Naive thymus-derived CD8-positive, alpha-beta T cell (primary cell): ENCODE measurements around the gene HOXA7. TPM values are rescaled to one million over a fixed set of nuclear protein-coding genes. Genes with fewer than 3 reads are reported as not detected.
A peak's percentile ranks its signal among the peaks of the same experiment; 100 is the strongest.

Experiments
- ATAC-seq, 2 donors: fragments of 150-1000 bp; cut with Tn5 transposase in 1 of 2; sonication (Bioruptor Pico), chemical (Tn5 transposase) in 1 of 2; 1 replicate in 1 of 2; 2 replicates in 1 of 2; pipeline ENCODE4 v1.10.0; 2021; ENCODE audit warnings: mild to moderate bottlenecking in 2 of 2, moderate library complexity in 2 of 2
- POLR2A ChIA-PET: fragments of 350-600 bp; sonication (Branson Sonifier 250); formaldehyde crosslinking; loops from one replicate; lab custom pipeline; 2021; ENCODE audit warnings: antibody characterized with exemption; lab: Charles Lee
- DNase-seq, 10 donors: peaks; one replicate each; pipeline versions ENCODE4 v3.0.0 to v3.0.0-alpha.2; 2020 to 2022
- H3K27ac Mint-ChIP-seq, 10 donors: one replicate each; pipeline ENCODE4 v1.8.0; 2020 to 2022; ENCODE audit warnings: mild to moderate bottlenecking in 10 of 10, mixed read lengths in 10 of 10, moderate library complexity in 4 of 10, inconsistent platforms in 1 of 10
- H3K27me3 Mint-ChIP-seq, 5 donors: one replicate each; pipeline ENCODE4 v1.8.0; 2021 to 2022; ENCODE audit warnings: mixed read lengths in 5 of 5
- H3K36me3 Mint-ChIP-seq, 3 donors: one replicate each; pipeline ENCODE4 v1.8.0; 2020 to 2022; ENCODE audit warnings: mixed read lengths in 3 of 3, mild to moderate bottlenecking in 2 of 3, inconsistent platforms in 1 of 3
- H3K4me1 Mint-ChIP-seq, 4 donors: one replicate each; pipeline ENCODE4 v1.8.0; 2021 to 2022; ENCODE audit warnings: mixed read lengths in 4 of 4
- H3K4me3 Mint-ChIP-seq, 10 donors: one replicate each; pipeline ENCODE4 v1.8.0; 2020 to 2022; ENCODE audit warnings: mild to moderate bottlenecking in 10 of 10, mixed read lengths in 10 of 10, moderate library complexity in 6 of 10, inconsistent platforms in 1 of 10
- H3K9me3 Mint-ChIP-seq, 9 donors: one replicate each; pipeline ENCODE4 v1.8.0; 2020 to 2022; ENCODE audit warnings: mixed read lengths in 9 of 9, mild to moderate bottlenecking in 3 of 9, inconsistent platforms in 1 of 9, moderate library complexity in 1 of 9
- polyA plus RNA-seq, 3 donors: library from polyadenylated mRNA; unstranded; fragments of 300-500 nt; fragmentation: Illumina TruSeq; gene quantifications; one replicate each; pipeline ENCODE4 v1.2.3, GENCODE V29; 2021
- total RNA-seq, 8 experiments: library from RNA in 2 of 8; stranded (reverse) in 2 of 8; gene quantifications; one replicate each; pipeline ENCODE4 v1.2.3 and lab custom pipeline; 2021 to 2026

HOXA7 gene
- total and polyA plus RNA-seq, 5 experiments from 2014 or later, result not detected

DNA sequence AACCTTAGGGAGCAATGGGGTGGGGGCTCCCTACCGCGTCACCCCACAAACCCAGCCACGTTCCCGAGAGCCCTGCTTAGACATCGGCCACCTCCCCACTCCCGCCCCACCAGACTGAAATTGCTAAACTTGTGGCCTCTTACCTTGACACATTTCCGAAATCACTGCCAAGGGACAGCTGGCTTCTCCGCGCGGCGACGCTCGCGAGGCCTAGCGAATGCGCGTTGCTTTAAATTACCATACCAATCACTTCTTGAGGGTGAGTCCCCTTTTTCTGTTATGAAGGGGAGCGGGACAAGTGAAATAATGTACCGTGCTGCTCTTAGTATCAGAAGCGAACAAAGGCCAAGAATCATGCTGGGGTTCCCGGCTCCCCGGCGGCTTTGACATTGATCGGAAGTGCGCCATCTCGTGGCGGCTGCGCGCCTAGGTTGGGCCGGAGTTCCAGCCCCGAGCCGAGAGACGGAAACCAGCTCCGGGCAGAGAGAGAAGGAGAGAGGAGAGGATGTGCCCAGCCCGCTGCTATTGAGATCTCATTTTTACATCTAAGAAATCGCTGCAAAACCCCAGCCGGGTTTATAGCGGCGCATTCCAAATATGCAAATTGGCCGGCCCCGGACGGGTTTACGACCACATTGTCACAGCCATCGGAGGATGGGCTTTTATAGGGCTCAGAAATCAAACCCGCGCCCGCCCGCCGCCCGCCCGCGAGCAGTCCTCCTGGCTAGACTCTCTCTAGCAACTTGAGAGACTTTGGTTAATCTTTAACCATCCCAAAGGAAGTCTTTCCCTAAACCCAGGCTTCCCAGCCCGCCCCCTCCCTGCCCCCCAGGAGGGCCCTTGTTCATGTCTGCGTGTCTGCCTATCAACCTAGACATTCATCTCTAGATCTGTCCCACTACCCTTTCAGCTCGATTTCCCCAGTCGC, 23.3 kb upstream of the HOXA7 start:
- Mint-ChIP-seq H3K9me3 (no peaks in the 10 kb centered on the region), H3K4me3 (peak overlapping the region in 9 of 10 donors; percentile 18 to 88 (median 70)), H3K27ac (peak overlapping the region in 1 of 10 donors; percentile 87), H3K36me3 (peaks cover 0 to 4% (median 1%) of the 10 kb centered on the region in 3 donors), H3K4me1 (peaks cover 10 to 24% (median 19%) of the 10 kb centered on the region in 4 donors), H3K27me3 (peaks cover 41 to 96% (median 65%) of the 10 kb centered on the region in 5 donors)
- ATAC-seq (peak; percentile 76 to 80), DNase-seq (peak in 8 of 10 donors; percentile 40 to 75 (median 59))
- POLR2A ChIA-PET, result interaction anchor here (0.8 kb wide), 1 partner anchor 8 kb away, joined by 3 read pairs; no protein-coding TSS in a partner anchor

DNA sequence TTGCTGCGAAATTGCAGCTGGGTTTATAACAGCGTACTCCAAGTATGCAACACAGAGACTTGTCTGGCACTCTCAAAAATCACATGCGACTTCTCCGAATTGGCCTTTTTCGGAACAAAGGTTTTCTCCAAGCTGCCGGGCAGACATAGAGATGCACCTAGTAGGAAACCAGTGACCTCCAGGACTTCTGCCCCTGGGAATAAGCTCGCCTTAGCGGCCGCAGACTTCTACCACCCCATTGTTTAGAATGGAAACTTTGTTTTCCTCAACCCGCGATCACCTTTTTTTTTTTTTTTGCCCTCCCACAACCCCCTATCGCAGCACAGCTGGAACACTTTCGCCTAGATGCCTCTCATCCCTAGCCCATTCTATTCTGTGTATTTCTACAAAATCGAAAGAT, 22.6 kb upstream of the HOXA7 start:
- Mint-ChIP-seq H3K4me1 (peaks cover 7 to 21% (median 15%) of the 10 kb centered on the region in 4 donors), H3K27me3 (peaks cover 38 to 95% (median 65%) of the 10 kb centered on the region in 5 donors), H3K36me3 (peaks cover 0 to 4% (median 1%) of the 10 kb centered on the region in 3 donors), H3K9me3 (no peaks in the 10 kb centered on the region), H3K27ac (no peak overlapping the region), H3K4me3 (peak overlapping the region in 3 of 10 donors; percentile 8 to 72 (median 72))
- DNase-seq (peak in 1 of 10 donors; percentile 6), ATAC-seq (no peak)
- POLR2A ChIA-PET, result interaction anchor here (0.8 kb wide), 1 partner anchor 9 kb away, joined by 3 read pairs; no protein-coding TSS in a partner anchor

- Mint-ChIP-seq H3K4me3 (no peak overlapping the region), H3K36me3 (peaks cover 0 to 4% (median 1%) of the 10 kb centered on the region in 3 donors), H3K9me3 (no peaks in the 10 kb centered on the region), H3K27ac (no peak overlapping the region), H3K4me1 (peaks cover 7 to 15% (median 12%) of the 10 kb centered on the region in 4 donors), H3K27me3 (peaks cover 38 to 88% (median 61%) of the 10 kb centered on the region in 5 donors)
- POLR2A ChIA-PET, result no interaction called here
- ATAC-seq, result no peak
- DNase-seq, result no peak
These were observed 21.9 kb upstream of the HOXA7 start for GRCh38 chr7:27178366-27178765.

DNA sequence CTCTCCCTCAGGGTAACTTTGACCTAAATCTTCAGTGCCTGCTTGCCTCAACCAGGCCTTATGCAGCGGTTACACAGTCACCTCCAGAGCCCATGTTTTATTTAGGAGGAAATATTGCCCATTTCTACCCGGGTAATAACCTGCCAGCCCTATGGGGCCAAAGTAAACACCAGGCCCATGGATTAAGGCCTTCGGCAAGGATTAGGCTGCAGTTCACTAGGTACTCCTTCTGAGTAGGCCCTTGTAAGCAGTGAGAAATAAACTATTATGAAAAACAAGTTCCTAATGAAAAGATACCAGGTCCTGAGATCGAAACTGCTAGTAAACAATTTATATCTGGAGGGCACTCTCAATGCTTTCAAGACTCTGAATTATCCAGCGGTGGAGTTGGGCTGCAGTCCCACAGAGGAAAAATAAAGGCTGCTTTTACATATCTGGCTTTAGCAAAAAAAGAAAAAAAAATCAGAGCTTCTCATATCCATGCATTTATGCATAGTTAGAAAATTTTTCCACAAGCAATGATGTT, 21.4 kb upstream of the HOXA7 start:
- Mint-ChIP-seq H3K4me1 (peaks cover 7 to 15% (median 12%) of the 10 kb centered on the region in 4 donors), H3K36me3 (peaks cover 0 to 4% (median 1%) of the 10 kb centered on the region in 3 donors), H3K9me3 (no peaks in the 10 kb centered on the region), H3K27ac (no peak overlapping the region), H3K4me3 (no peak overlapping the region), H3K27me3 (peaks cover 38 to 83% (median 58%) of the 10 kb centered on the region in 5 donors)
- POLR2A ChIA-PET, result no interaction called here
- no peak for ATAC-seq
- DNase-seq, result no peak

DNA sequence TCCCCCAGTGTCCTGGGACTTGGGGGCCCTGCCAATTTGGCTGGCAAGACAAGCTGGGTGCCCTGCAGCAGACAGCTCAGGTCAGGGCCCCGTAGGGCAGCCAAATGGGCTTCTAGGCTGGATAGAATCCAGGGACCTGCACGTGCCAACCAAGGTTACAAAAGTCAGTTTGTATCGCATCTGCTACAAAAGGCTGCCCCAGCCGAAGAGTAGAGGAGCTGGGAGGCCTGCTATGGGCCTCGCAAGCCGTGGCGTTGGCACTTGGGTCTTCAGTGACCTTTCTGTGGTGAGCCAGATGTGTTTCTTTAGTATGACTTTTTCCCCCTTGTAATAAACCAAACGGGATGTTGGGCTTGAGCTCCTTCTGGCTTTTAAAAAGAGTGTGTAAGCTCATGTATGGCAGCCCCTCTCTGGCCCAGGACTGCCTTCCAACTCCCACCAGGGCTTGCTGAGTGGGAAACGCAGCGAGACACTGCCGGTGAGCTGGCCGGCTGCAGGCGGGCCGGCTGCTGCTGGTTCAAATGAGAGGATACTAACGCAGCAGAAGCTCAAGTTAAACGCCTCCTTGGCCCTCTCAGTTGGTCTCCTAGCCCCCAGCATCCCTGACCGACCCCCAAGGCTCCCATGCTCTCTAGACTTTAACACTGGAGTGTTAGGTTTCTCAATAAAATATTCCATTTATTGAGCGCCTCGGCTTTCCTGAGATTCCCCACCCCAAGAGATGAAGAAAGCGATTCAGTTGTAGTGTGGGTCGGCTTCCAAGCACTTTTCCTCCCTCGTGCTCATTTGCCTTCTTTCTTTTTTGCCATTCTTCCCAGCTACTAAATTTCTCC, 20.7 kb upstream of the HOXA7 start:
- peaks cover 38 to 83% (median 57%) of the 10 kb centered on the region in 5 donors for H3K27me3 Mint-ChIP-seq
- H3K27ac Mint-ChIP-seq, result no peak overlapping the region
- no peaks in the 10 kb centered on the region for H3K9me3 Mint-ChIP-seq
- peaks cover 0 to 7% (median 1%) of the 10 kb centered on the region in 3 donors for H3K36me3 Mint-ChIP-seq
- H3K4me3 Mint-ChIP-seq, result no peak overlapping the region
- DNase-seq (peak in 2 of 10 donors; percentile 1 to 12), ATAC-seq (no peak)
- POLR2A ChIA-PET, result no interaction called here
- peaks cover 8 to 17% (median 15%) of the 10 kb centered on the region in 4 donors for H3K4me1 Mint-ChIP-seq

DNA sequence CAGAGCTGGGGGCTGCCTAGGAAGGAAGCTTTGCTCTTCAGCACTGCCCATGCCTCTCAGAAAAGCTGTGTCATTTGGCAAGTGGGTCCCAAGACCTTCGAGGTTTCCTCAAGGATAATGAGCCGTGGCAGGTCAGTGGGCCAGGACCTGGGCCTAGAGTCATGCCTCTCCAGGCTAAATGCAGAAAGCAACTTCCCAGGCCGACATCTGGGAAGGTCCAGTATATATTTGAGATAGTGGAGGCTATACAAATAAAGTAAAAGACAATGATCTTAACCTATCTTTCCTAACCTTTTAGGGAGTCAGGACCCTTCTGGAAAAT, 20.0 kb upstream of the HOXA7 start:
- DNase-seq (peak in 1 of 10 donors; percentile 8), ATAC-seq (no peak)
- Mint-ChIP-seq H3K36me3 (peaks cover 1 to 11% (median 3%) of the 10 kb centered on the region in 3 donors), H3K9me3 (peaks cover 0 to 3% (median 0%) of the 10 kb centered on the region in 9 donors), H3K4me1 (peaks cover 13 to 24% (median 22%) of the 10 kb centered on the region in 4 donors), H3K27ac (no peak overlapping the region), H3K4me3 (no peak overlapping the region), H3K27me3 (peaks cover 43 to 87% (median 61%) of the 10 kb centered on the region in 5 donors)
- POLR2A ChIA-PET, result no interaction called here

GRCh38 chr7:27175626-27176523, 19.4 kb upstream of the HOXA7 start:
- Mint-ChIP-seq H3K9me3 (peaks cover 0 to 3% (median 0%) of the 10 kb centered on the region in 9 donors), H3K27ac (no peak overlapping the region), H3K4me1 (peaks cover 13 to 27% (median 24%) of the 10 kb centered on the region in 4 donors), H3K4me3 (no peak overlapping the region), H3K36me3 (peaks cover 1 to 11% (median 3%) of the 10 kb centered on the region in 3 donors), H3K27me3 (peaks cover 46 to 87% (median 64%) of the 10 kb centered on the region in 5 donors)
- peak in 1 of 10 donors; percentile 2 for DNase-seq
- POLR2A ChIA-PET, result interaction anchor here (2.5 kb wide), 1 partner anchor 9 kb away, joined by 12 read pairs; the partner anchor contains the start of gene HOXA11
- no peak for ATAC-seq

- peak overlapping the region in 9 of 10 donors; percentile 43 to 77 (median 64) for H3K4me3 Mint-ChIP-seq
- peaks cover 11 to 31% (median 26%) of the 10 kb centered on the region in 4 donors for H3K4me1 Mint-ChIP-seq
- DNase-seq (peak in 1 of 10 donors; percentile 15), ATAC-seq (no peak)
- POLR2A ChIA-PET, result interaction anchor here (2.5 kb wide), 1 partner anchor 10 kb away, joined by 12 read pairs; the partner anchor contains the start of gene HOXA11
- H3K9me3 Mint-ChIP-seq, result peaks cover 0 to 4% (median 0%) of the 10 kb centered on the region in 9 donors
- H3K36me3 Mint-ChIP-seq, result peaks cover 1 to 11% (median 3%) of the 10 kb centered on the region in 3 donors
- peak overlapping the region in 1 of 10 donors; percentile 44 for H3K27ac Mint-ChIP-seq
- peaks cover 45 to 87% (median 67%) of the 10 kb centered on the region in 5 donors for H3K27me3 Mint-ChIP-seq
These were observed 18.6 kb upstream of the HOXA7 start for GRCh38 chr7:27174874-27175625.

GRCh38 chr7:27173956-27174873, 17.7 kb upstream of the HOXA7 start, which contains the start of gene HOXA10:
TSS of gene HOXA10 (minus strand) at chr7:27174320. CDS start at chr7:27174306, 14 bp downstream.
- H3K9me3 Mint-ChIP-seq, result peaks cover 0 to 4% (median 0%) of the 10 kb centered on the region in 9 donors
- peaks cover 10 to 27% (median 24%) of the 10 kb centered on the region in 4 donors for H3K4me1 Mint-ChIP-seq
- H3K27ac Mint-ChIP-seq, result peak within 1 kb of the TSS in 1 of 10 donors; percentile 44
- peak within 1 kb of the TSS; percentile 57 to 77 (median 67) for H3K4me3 Mint-ChIP-seq
- DNase-seq (peak in 1 of 10 donors; percentile 15), ATAC-seq (no peak)
- peaks cover under 1 to 7% (median 3%) of the 10 kb centered on the region in 3 donors for H3K36me3 Mint-ChIP-seq
- POLR2A ChIA-PET, result interaction anchor here (1.4 to 2.8 kb wide), 4 partner anchors 9 to 14 kb away, joined by 5 to 18 read pairs (median 10); partner anchors contain the start of gene HOXA11
- peaks cover 39 to 83% (median 61%) of the 10 kb centered on the region in 5 donors for H3K27me3 Mint-ChIP-seq
